HEK293T (cell line): ENCODE results near the gene PLEKHG4B.

Experiments
- BHLHE40 ChIP-seq: fragments of 450-650 bp; IDR thresholded peaks from 2 replicates; pipeline ENCODE4 v1.6.1; 2016; ENCODE audit warnings: mild to moderate bottlenecking, moderate library complexity, borderline replicate concordance
- ELF4 ChIP-seq: fragments of 450-650 bp; IDR thresholded peaks from 2 replicates; pipeline ENCODE4 v1.6.1; 2017; ENCODE audit warnings: antibody characterized with exemption
- FOXM1 ChIP-seq: fragments of 450-650 bp; IDR thresholded peaks from 2 replicates; pipeline ENCODE4 v1.6.1; 2017; ENCODE audit warnings: mild to moderate bottlenecking, borderline replicate concordance
- SUZ12 ChIP-seq: fragments of 450-650 bp; IDR thresholded peaks from 2 replicates; pipeline ENCODE4 v1.6.1; 2016; ENCODE audit warnings: mild to moderate bottlenecking

- no peak for TF ChIP-seq SUZ12
- no peak for TF ChIP-seq FOXM1
- TF ChIP-seq ELF4, result no peak
- no peak for TF ChIP-seq BHLHE40
Observed at GRCh38 chr5:136901-137300, 44.9 kb downstream of the PLEKHG4B start.
